NCI-H345 (cell line): ENCODE measurements around the gene GSG1L.
"Not testable (repeated sequence)": the region's sequence is repeated elsewhere in the genome, so short reads cannot be mapped to it uniquely, and the experiment has no call there.

Experiments used
- DNase-seq: peaks from one replicate; lab custom pipeline; 2025; lab: John Stamatoyannopoulos, UW

Gene GSG1L

GRCh38 chr16:27947696-27948095 is 115.8 kb downstream of the GSG1L start:
- no peak for DNase-seq

- DNase-seq = no peak
These were observed 118.1 kb downstream of the GSG1L start for GRCh38 chr16:27945233-27945973.

GRCh38 chr16:27943766-27944165 is 119.7 kb downstream of the GSG1L start:
- no peak for DNase-seq

- DNase-seq = not testable (repeated sequence)
These were observed 121.4 kb downstream of the GSG1L start for GRCh38 chr16:27942071-27942470.

- no peak for DNase-seq
These were observed 128.4 kb downstream of the GSG1L start for GRCh38 chr16:27935076-27935475.

- no peak for DNase-seq
These were observed 130.9 kb downstream of the GSG1L start for GRCh38 chr16:27932542-27933135.

GRCh38 chr16:27929818-27930217 is 133.7 kb downstream of the GSG1L start:
- DNase-seq = no peak

- no peak for DNase-seq
These were observed 135.0 kb downstream of the GSG1L start for GRCh38 chr16:27928542-27928941.

- no peak for DNase-seq
These were observed 136.1 kb downstream of the GSG1L start for GRCh38 chr16:27927266-27927901.

GRCh38 chr16:27925612-27926011 is 137.9 kb downstream of the GSG1L start:
- DNase-seq = peak; percentile 5

GRCh38 chr16:27924411-27925118 is 138.9 kb downstream of the GSG1L start:
- DNase-seq = no peak

- no peak for DNase-seq
These were observed 139.8 kb downstream of the GSG1L start for GRCh38 chr16:27923751-27924150.

GRCh38 chr16:27922433-27922832 is 141.1 kb downstream of the GSG1L start:
- no peak for DNase-seq

GRCh38 chr16:27921134-27921533 is 142.4 kb downstream of the GSG1L start:
- DNase-seq = no peak

GRCh38 chr16:27920391-27920891 is 143.1 kb downstream of the GSG1L start:
- peak; percentile 71 for DNase-seq

GRCh38 chr16:27918755-27919154 is 144.8 kb downstream of the GSG1L start:
- no peak for DNase-seq

- no peak for DNase-seq
These were observed 145.6 kb downstream of the GSG1L start for GRCh38 chr16:27917949-27918348.

GRCh38 chr16:27911486-27911885 is 152.0 kb downstream of the GSG1L start:
- DNase-seq = no peak

- DNase-seq = no peak
These were observed 156.0 kb downstream of the GSG1L start for GRCh38 chr16:27907457-27907972.

GRCh38 chr16:27906883-27907282 is 156.6 kb downstream of the GSG1L start:
- no peak for DNase-seq

- no peak for DNase-seq
These were observed 160.4 kb downstream of the GSG1L start for GRCh38 chr16:27903046-27903655.

GRCh38 chr16:27902551-27902950 is 161.0 kb downstream of the GSG1L start:
- DNase-seq = no peak
